HL-60 (cell line): ENCODE results near the gene IFT80.

Experiments used
- DNase-seq, 2 experiments: peaks; one replicate each; pipeline ENCODE4 v3.0.0-alpha.2; 2010 to 2020; ENCODE audit warnings: low read depth in 1 of 2, low spot score in 1 of 2
- H3K27ac ChIP-seq: fragments of 250-450 bp; sonication (Bioruptor Pico); replicated peaks from 2 replicates; pipeline ENCODE4 v1.5.1; 2020; ENCODE audit warnings: mild to moderate bottlenecking, moderate library complexity
- H3K27me3 ChIP-seq: fragments of 250-450 bp; sonication (Bioruptor Pico); 2 replicates; pipeline ENCODE4 v1.5.1; 2021; ENCODE audit warnings: mild to moderate bottlenecking, moderate library complexity; ENCODE audit not compliant: insufficient read depth, poor library complexity, severe bottlenecking
- H3K4me3 ChIP-seq: replicated peaks from 2 replicates; pipeline ENCODE4 v1.5.1; 2011; ENCODE audit warnings: mild to moderate bottlenecking, control low read depth, low read length; ENCODE audit not compliant: insufficient read depth
- GABPA ChIP-seq: IDR thresholded peaks from 2 replicates; pipeline ENCODE4 v1.6.1; 2012; ENCODE audit warnings: low read depth
- POLR2AphosphoS5 ChIP-seq: IDR thresholded peaks from 2 replicates; pipeline ENCODE4 v1.6.1; 2012; ENCODE audit warnings: low read depth
- SPI1 ChIP-seq: IDR thresholded peaks from 2 replicates; pipeline ENCODE4 v1.6.1; 2012; ENCODE audit warnings: low read depth, mild to moderate bottlenecking, borderline replicate concordance
- TF ChIP-seq, protein P1 (sequence below): IDR thresholded peaks from 2 replicates; pipeline ENCODE4 v1.6.1; 2012; ENCODE audit warnings: low read depth; ENCODE audit not compliant: insufficient replicate concordance
- TF ChIP-seq, protein P2 (sequence below): IDR thresholded peaks from one replicate; pipeline ENCODE4 v1.5.1; 2011; ENCODE audit warnings: low read length, control low read depth, inconsistent platforms; ENCODE audit not compliant: insufficient read depth

The IFT80 gene

DNA sequence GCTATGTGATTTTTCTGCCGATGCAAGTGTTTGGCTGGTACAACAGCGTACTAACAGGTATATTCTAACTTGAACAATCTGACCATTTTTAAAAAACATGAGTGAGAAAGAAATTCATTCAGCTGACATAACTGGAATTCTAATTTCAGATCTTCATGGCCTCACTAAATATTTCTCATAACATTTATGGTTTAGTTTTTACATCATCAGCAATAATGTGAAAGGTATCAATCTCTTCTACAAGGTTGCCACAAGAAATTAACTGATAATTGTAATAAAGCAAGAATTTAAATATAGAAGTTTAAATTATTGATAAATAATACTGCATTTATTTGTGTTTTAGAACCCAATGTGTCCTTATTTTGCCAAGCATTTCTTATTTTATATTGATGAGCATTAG lies 179.0 kb downstream of the IFT80 start:
- no peak for DNase-seq
- TF ChIP-seq, protein P1, sequence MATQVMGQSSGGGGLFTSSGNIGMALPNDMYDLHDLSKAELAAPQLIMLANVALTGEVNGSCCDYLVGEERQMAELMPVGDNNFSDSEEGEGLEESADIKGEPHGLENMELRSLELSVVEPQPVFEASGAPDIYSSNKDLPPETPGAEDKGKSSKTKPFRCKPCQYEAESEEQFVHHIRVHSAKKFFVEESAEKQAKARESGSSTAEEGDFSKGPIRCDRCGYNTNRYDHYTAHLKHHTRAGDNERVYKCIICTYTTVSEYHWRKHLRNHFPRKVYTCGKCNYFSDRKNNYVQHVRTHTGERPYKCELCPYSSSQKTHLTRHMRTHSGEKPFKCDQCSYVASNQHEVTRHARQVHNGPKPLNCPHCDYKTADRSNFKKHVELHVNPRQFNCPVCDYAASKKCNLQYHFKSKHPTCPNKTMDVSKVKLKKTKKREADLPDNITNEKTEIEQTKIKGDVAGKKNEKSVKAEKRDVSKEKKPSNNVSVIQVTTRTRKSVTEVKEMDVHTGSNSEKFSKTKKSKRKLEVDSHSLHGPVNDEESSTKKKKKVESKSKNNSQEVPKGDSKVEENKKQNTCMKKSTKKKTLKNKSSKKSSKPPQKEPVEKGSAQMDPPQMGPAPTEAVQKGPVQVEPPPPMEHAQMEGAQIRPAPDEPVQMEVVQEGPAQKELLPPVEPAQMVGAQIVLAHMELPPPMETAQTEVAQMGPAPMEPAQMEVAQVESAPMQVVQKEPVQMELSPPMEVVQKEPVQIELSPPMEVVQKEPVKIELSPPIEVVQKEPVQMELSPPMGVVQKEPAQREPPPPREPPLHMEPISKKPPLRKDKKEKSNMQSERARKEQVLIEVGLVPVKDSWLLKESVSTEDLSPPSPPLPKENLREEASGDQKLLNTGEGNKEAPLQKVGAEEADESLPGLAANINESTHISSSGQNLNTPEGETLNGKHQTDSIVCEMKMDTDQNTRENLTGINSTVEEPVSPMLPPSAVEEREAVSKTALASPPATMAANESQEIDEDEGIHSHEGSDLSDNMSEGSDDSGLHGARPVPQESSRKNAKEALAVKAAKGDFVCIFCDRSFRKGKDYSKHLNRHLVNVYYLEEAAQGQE: no peak
- TF ChIP-seq, protein P2, sequence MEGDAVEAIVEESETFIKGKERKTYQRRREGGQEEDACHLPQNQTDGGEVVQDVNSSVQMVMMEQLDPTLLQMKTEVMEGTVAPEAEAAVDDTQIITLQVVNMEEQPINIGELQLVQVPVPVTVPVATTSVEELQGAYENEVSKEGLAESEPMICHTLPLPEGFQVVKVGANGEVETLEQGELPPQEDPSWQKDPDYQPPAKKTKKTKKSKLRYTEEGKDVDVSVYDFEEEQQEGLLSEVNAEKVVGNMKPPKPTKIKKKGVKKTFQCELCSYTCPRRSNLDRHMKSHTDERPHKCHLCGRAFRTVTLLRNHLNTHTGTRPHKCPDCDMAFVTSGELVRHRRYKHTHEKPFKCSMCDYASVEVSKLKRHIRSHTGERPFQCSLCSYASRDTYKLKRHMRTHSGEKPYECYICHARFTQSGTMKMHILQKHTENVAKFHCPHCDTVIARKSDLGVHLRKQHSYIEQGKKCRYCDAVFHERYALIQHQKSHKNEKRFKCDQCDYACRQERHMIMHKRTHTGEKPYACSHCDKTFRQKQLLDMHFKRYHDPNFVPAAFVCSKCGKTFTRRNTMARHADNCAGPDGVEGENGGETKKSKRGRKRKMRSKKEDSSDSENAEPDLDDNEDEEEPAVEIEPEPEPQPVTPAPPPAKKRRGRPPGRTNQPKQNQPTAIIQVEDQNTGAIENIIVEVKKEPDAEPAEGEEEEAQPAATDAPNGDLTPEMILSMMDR: no peak
- no peak for TF ChIP-seq GABPA
- peaks cover 4% of the 10 kb centered on the region for H3K27me3 ChIP-seq

DNA sequence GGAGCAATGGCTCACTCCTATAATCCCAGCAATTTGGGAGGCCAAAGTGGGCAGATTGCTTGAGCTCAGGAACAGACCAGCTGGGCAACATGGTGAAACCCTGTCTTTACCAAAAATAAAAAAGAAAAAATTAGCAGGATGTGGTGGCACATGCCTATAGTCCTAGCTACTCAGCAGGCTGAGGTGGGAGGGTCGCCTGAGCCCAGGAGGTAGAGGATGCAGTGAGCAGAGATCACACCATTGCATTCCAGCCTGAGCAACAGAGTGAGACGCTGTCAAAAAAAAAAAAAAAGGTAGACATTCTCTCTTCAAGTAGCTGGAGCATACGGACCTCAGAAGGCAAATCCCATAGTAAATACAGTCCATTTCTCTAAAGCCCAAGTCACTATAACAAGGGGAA lies 180.9 kb downstream of the IFT80 start:
- no peaks in the 10 kb centered on the region for H3K27me3 ChIP-seq
- no peak overlapping the region for H3K27ac ChIP-seq
- no peak for TF ChIP-seq SPI1
- TF ChIP-seq POLR2AphosphoS5: no peak
- TF ChIP-seq, protein P2: no peak
- TF ChIP-seq GABPA: no peak
- no peak for DNase-seq
- no peak overlapping the region for H3K4me3 ChIP-seq

More for the DNA sequence above, 179.0 kb downstream of the IFT80 start:
- H3K4me3 ChIP-seq: no peak overlapping the region
- no peak overlapping the region for H3K27ac ChIP-seq

DNA sequence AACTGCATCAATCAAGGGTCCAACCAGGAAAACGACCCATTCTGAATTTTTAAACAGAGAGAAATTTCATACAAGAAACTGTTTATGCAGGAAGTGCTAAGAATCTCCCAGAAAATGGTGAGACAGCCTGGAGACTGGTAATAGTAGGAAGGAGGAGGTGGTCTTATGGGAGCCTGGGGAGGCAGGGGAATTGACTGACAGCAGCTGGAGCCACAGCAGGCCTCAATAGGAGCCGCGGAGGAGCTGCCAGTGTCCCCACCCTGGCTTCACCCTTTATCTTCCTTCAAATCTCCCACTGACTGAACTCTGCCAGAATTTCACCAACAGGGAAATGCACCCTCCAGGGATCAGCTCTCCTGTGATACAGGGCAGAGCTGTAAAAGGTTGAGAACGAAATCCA lies 181.3 kb downstream of the IFT80 start:
- Histone ChIP-seq H3K27ac (no peak overlapping the region), H3K27me3 (no peaks in the 10 kb centered on the region), H3K4me3 (no peak overlapping the region)
- TF ChIP-seq, protein P1: no peak
- TF ChIP-seq POLR2AphosphoS5: no peak
- TF ChIP-seq SPI1: no peak
- no peak for TF ChIP-seq GABPA
- TF ChIP-seq, protein P2: no peak
- DNase-seq: no peak

DNA sequence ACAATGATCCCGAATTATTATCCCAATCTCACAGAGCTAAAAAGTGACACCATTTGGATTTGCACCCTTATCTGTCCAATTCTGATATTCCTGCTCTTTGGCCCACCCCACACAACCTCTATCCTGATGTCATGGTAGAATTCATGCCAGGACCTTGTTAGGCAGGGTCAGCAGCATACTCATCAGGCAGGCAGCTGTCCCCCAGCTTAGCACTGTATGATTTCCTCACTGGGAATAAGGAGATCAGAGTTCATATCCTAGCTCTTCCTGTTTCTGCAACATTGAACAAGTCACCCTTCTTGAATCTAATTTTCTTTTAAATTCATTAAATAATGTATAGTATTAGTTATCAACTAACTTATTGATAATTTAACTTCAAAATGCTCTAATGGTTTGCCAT lies 185.8 kb downstream of the IFT80 start:
- no peaks in the 10 kb centered on the region for H3K27me3 ChIP-seq
- no peak overlapping the region for H3K4me3 ChIP-seq
- H3K27ac ChIP-seq: no peak overlapping the region
- TF ChIP-seq GABPA (no peak), SPI1 (no peak), POLR2AphosphoS5 (no peak)
- TF ChIP-seq, protein P2: no peak
- TF ChIP-seq, protein P1: no peak
- DNase-seq: no peak
